Body of pancreas (tissue), 4 donors: Measurements from ENCODE around the gene BOD1L1.

Experiments
- POLR2A ChIP-seq, 3 donors: fragments of 450-650 bp; IDR thresholded peaks; one replicate each; pipeline ENCODE4 v1.6.1; 2016; ENCODE audit warnings: antibody characterized with exemption in 3 of 3, mild to moderate bottlenecking in 2 of 3
- TF ChIP-seq, protein P1 (sequence below), 7 experiments: fragments of 450-650 bp in 4 of 7; fragments of 200-600 bp in 3 of 7; sonication (generic) in 3 of 7; IDR thresholded peaks; one replicate each; pipeline ENCODE4 v1.5.1; 2016 to 2019; ENCODE audit warnings: antibody characterized with exemption in 7 of 7

DNA sequence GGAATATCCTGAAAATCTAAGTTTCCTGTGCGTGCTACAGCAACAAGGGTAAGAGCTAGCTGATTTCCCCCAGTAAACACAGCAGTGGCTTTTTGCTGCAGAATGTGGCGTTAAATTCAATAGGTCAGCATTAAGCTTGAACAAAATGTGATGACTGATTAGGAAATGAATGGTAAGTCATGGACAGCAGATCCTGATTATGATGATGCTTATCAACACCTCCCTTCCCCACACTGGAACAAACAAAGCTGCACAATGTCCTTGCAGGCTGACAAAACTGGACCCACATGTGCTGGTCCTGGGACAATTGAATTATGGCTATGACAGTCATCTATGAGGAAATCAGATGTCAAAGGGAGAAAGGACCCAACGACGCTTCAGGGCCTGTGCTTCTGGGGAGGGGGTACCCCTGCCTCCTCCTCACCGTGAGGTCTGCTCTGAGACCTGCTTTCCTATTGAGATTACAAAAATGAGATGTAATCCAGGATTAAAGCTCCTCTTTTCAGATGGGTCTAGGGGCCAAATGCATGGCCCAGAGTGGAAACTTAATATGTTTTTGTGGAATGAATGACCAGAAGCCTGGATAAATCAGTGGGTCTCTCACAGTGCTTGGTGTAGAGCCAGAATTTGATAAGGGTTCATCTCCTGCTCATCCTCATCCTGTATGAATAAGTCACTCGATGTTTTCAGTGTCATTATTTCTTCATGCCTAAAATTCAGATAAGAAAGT lies 32.0 kb upstream of the BOD1L1 start:
- TF ChIP-seq, protein P1, sequence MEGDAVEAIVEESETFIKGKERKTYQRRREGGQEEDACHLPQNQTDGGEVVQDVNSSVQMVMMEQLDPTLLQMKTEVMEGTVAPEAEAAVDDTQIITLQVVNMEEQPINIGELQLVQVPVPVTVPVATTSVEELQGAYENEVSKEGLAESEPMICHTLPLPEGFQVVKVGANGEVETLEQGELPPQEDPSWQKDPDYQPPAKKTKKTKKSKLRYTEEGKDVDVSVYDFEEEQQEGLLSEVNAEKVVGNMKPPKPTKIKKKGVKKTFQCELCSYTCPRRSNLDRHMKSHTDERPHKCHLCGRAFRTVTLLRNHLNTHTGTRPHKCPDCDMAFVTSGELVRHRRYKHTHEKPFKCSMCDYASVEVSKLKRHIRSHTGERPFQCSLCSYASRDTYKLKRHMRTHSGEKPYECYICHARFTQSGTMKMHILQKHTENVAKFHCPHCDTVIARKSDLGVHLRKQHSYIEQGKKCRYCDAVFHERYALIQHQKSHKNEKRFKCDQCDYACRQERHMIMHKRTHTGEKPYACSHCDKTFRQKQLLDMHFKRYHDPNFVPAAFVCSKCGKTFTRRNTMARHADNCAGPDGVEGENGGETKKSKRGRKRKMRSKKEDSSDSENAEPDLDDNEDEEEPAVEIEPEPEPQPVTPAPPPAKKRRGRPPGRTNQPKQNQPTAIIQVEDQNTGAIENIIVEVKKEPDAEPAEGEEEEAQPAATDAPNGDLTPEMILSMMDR (IDR thresholded peaks at IDR 0.05) = no peak
- no peak for TF ChIP-seq POLR2A (IDR thresholded peaks at IDR 0.05)
